Measurements from ENCODE around the gene AKT1.
A peak's percentile ranks its signal among the peaks of the same experiment; 100 is the strongest.

Gene AKT1

DNA sequence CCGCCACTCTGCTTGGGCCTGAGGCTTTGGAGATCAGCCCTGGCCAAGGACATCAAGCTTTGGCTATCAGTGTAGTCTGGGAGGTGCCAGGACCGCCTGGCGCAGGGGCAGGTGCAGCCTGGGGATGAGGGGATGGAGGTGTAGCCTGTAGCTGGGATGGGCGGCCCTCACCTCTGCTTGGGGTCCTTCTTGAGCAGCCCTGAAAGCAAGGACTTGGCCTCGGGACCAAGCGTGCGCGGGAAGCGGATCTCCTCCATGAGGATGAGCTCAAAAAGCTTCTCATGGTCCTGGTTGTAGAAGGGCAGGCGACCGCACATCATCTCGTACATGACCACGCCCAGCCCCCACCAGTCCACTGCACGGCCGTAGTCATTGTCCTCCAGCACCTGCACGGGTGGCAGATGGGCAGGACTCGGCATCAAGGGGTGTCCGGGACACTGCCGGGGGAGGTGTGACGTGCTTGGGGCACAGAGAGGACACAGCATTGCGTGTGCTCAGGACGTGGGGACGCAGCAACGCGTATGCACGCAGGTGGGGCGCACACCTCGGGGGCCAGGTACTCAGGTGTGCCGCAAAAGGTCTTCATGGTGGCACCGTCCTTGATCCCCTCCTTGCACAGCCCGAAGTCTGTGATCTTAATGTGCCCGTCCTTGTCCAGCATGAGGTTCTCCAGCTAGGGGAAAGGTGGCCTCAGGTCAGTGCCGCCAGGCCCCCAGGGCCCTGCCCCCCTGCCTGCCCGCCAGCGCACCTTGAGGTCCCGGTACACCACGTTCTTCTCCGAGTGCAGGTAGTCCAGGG lies 22.6 kb downstream of the AKT1 start:
- DNase-seq (ENCODE audit: low read depth): no peak

DNA sequence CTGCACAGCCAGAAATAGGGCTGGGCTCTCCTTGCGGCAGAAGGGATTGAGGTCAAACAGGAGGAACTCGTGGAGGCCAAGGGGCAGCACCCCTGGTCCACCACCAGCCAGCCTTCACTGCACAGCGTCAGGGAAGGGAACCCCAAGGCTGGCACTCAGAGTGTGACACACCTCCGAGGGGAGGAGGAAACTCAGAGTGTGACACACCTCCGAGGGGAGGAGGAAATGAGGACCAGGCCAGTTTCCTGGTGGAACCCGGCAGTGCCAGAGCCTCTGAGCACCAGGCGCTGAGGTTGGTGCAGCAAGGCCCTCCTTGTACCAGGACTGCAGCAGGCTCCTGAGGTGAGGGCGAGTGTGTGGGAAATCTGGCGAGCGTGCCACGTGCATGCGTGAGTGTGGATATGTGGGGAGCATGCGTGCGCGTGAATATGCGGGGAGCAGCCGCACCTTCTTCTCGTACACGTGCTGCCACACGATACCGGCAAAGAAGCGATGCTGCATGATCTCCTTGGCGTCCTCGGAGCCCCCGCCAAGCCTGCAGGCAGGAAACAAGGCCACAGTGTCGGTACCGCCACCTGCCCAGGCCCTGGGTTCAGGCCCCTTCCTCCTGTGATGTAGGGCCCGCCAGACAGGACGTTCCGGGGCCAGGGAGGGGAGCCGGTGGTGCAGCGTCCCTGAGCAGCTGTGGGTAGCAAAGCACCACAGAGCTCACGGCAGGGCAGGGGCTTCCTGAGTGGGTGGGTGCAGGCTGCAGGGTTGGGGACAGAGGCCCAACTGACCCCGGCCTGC lies 23.4 kb downstream of the AKT1 start:
- DNase-seq (ENCODE audit: low read depth): no peak

DNA sequence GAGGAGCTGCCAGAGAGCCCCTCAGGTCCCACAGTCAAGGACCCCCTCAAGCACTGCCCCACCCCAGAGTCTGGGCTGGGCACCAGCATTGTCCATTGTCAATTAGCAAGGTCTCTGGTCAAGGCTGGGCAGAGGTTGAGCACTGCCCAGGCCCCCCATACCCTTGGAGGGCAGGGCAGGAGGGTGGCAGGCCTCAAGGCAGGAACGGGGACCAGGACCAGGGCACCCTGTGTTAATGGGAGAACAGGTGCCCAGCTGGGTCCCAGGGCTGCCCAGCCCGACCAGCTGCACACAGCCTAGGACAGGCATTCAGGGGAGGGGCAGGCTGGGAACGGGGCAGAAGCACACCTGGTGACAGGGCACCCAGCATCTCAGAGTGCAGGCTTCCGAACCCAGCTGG lies 24.2 kb downstream of the AKT1 start:
- DNase-seq (ENCODE audit: low read depth): no peak

DNA sequence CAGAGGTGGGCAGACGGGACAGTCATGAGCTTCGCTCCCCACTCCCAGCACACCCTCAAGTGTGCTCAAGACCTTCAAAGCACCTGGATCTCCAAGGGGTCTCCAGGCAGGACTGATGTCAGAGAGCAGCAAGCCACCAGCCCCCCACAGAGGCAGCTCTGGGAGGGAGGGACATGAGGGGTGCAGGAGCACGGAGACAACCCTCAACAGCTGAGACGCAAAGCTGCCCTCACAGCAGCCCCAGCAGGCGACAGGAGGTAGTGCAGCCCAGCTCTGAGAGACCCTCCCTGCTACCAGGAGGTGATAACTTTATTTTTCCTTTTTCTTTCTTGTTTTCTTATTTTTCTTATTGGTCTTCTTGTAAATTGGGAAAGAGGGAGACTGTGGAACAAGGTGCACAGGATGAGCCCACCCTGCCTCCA lies 24.7 kb downstream of the AKT1 start:
- no peak for DNase-seq (ENCODE audit: low read depth)

DNA sequence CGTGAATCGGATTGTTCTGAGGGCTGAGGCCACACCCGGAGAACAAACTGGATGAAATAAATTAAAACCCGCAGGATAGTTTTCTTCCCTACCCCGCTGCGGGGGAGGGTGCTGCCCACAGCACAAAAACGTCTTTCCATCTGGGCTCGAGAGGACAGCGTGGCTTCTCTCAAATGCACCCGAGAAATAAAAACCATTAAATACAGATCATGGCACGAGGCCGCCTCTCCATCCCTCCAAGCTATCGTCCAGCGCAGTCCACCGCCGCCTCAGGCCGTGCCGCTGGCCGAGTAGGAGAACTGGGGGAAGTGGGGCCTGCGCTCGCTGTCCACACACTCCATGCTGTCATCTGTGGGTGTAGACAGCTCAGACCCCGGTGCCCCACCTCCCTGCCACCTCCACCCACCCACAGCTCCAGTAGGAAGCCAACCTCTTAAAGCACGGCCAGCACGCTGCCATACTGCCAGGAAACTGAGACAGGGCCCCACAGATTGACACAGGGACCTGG lies 25.4 kb downstream of the AKT1 start:
- DNase-seq (ENCODE audit: low read depth): no peak

DNA sequence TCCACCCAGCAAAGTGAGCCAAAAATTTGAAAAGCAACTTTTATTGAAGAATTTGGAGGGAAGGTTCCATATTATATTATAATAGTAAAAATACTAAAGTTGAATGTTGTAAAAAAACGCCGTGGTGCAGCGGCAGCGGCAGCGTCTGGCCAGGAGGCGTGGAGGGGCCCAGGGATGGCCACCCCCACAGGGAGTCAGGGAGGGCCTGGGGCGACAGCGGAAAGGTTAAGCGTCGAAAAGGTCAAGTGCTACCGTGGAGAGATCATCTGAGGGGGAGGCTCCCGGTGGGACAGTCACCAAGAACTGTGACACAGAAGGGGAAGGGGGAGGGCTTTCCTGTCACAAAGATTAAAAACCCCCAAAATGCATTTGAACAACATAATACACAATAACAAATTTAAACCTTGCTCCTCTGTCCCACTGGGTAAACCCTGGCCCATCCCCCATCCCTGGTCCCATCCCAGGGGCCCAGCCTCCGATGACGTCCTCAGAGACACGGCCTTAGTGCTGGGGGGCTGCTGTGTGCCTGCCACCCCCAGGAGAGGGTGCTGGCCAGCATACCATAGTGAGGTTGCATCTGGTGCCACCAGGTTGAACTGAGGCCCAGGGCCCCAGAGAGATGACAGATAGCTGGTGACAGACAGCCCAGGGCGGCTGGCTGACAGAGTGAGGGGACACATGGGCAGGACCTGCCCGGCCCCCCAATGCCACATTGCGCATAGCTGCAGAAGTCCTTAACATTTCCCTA lies 26.1 kb downstream of the AKT1 start:
- DNase-seq (ENCODE audit: low read depth): no peak

DNA sequence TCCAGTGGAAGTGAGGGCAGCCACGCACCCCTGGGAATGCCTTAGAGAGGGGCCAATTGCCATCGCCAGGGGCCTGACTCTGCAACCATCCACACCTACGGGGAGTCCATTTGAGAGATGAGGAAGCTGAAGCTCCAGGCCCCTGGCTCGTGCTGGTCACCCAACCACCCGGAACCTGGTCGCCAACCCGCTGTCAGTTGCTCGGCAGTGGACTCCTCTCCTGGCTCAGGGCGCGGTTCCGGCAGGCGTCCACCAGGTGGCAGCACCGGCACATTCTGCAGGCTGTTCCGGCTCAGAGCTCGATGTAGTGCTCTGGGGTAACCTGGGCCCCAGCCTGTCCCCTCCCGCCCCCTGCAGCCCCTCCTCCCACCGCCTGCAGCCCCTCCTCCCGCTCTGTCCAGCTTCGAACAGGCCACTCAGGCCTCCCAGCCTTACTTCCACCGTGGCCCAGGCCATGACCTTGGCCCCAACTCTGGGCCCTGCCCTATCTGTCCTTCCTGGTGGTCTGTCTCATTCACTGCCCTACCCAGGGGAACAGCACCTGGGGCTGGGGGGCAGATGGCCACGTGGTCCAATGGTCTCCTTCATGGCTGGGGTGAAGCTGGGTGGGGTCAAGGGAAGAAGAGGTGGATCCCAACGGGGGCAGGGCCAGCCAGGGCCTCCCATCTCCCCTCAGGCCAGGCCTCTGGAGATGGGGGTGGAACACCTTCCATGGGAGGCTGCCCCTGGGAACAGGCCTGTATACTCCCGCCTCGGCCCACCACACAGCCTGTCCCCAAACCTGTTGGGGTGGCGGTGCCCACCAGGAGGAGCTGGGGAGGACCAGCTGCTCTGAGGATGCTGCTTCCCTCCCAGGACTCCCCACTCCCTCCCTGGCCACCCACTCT lies 26.9 kb downstream of the AKT1 start:
- peak; percentile 77 for DNase-seq (ENCODE audit: low read depth)

DNA sequence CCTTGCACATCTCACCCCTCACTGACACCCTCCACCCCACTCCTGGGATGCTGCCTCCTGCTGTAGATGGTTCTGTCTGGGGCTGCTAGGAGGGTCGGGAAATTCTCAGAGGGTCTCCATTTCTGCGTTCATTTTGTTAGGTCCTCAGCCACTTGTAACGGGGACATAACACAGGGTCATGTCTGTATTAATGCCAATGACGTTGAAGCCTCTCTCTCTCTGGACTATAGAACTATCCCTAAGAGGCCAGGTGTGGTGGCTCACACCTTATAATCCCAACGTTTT lies 28.0 kb downstream of the AKT1 start:
- DNase-seq (ENCODE audit: low read depth): no peak

DNA sequence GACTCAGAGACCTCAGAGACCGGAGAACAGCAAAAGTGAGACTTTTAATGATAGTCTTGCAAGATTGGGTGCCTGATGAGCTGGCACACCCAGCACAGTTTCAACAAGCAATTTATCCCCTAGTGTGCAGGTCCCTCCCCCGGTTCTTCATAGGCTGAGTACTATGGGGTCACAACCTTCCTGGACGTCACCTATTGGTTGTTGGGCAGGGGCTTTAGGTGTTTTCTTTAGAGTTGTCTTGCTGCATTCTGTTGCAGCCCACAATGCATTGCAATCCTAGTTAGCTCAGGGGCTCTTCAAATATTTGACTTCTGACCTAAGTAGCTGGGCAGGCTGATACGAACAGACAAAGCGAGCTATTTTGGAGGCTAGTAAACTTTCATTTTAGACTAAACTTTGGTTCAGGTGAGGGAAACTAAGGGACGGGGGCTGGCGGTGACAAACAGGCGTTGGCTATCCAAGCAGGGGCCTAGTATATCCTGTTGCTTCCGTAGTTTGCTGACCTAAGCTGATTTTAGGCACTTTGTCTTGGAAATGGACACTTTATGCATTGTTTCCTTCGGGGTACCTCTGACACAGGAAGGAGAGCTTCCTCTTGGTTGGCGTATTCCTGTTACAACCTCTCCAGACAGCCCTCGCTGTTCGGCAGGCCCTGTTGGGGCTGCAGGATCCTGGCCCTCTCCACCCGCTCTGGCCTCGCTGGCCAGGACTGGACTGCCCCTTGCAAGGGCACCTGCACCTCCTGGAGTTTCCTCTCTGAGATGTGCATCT lies 28.5 kb downstream of the AKT1 start:
- no peak for DNase-seq (ENCODE audit: low read depth)

DNA sequence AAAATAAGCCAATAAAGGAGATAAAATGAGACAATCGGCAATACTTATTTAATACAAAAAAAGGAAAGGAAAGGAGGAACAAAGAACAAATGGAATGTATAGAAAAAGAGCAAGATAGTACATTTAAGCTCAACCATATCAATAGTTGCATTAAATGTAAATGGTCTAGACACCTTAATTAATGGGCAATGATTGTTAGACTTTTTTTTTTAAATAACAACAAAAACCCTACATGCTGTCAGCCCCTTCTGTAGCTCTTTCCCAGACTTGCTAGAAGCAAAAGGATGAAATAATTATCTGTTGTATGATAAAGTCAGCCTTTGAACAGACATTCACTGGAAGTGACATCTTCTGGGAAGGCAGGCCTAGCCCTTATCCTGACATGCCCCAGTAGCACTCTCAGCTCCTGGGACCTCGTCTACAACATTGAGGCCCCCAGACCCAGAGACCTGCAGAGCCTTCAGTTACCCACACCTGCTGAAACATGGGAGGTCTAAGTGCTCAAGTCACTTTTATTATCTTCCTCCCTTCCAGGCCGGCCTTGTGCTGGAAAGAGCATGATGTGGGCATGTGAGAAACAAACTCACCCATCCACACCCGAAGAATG lies 29.2 kb downstream of the AKT1 start:
- DNase-seq (ENCODE audit: low read depth): no peak

DNA sequence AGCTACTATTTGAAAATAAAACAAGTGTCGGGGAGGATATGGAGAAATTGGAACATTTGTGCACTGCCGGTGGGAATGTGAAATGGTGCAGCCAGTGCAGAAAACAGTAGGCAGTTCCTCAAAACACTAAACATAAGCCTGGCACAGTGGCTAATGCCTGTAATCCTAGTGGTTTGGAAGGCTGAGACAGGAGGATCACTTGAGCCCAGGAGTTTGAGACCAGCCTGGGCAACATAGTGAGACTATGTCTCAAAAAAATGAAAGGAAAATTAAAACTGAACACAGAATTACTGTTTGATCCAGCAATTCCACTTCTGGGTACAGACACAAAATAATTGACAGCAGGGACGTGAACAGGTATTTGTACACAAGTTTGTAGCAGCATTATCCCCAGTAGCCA lies 30.0 kb downstream of the AKT1 start:
- no peak for DNase-seq (ENCODE audit: low read depth)

DNA sequence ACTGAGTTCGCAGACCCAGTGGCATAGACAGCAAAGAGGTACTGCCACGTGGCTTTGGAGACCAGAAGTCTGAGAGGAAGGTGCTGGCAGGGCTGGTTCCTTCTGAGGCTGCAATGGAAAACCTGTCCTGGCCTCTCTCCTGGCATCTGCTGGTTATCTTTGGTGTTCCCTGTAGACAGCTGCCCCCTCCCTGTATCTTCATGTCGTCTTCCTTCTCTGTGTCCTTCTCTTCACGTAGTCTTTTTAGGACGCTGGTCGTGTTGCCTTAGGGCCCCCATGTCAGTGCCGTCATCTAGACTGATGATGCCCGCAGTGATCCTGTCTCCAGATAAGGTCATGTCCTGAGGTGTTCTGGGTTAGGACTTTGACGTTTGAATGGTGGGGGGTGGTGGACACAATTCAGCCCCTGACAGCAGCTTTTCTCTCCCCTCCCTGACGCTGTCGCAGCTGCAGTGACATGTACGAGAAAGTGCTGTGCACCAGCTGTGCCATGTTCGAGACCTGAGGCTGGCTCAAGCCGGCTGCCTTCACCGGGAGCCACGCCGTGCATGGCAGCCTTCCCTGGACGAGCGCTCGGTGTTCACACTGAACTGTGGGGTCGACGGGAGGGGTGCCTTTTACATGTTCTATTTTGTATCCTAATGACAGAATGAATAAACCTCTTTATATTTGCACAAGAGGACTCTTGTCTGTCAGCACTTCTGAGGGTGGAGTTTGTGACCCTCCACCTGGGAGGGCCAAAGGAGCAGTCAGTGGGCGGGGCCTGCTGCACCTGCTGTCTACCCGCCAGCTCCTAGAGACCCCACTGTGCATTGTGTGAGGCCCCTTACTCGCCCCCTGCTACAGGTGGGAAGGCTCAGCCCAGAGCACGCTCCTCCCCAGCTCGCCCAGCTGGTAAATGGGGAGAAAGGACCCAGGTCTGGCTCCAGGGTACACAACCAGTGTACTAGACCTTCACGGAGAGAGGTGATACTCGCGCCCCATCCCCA lies 36.3 kb downstream of the AKT1 start:
- DNase-seq (ENCODE audit: low read depth): no peak

DNA sequence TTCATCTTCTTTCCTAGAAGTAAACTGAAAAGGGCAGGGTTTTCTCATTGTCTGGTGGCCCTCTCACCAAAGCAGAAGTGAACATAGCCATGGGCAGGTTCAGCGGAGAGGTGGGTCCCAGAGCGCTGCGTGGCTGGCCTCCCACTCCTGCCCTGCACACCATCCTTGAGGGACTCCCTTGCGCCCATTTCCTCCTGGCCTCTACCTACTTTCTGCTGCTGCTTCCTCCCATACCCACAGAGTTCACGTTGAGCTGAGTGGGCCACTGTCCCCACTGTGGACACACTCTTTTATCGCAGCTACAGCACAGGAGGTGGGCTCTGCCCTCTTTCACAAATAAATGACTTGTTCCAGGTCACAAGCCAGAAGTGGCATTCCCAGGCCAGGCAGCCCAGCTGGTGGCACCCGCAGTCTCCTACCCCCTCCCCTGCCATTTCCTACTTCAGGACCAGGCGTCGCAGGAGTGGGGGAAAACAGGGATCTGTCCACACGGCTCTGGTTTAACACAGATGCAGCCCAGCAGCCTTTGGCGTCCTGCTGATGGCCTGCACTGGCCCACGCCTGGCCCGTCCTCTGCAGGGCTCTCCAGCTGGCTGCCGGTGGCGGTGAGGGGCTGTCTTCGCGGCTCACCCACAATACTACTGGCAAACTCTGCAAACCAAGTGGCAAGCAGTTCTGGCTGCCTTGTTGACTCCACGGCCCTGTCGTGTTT lies 37.7 kb downstream of the AKT1 start:
- no peak for DNase-seq (ENCODE audit: low read depth)

DNA sequence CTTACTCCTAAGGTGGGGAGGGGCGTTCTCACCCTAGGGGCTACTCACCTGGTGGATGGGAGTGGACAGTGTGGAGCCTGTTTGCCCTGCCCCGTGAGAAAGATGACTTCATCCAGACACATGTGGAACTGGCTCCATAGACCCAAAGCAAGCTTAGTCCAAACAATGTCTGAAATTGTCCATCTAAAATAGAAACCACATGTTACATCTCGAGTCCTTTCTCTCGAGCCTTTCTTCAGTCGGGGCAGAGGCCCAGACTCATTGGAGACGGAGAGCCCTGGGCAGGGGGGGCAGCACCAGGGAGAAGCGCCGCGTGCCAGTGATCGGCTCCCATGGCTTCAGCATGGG lies 38.3 kb downstream of the AKT1 start:
- DNase-seq (ENCODE audit: low read depth): no peak

DNA sequence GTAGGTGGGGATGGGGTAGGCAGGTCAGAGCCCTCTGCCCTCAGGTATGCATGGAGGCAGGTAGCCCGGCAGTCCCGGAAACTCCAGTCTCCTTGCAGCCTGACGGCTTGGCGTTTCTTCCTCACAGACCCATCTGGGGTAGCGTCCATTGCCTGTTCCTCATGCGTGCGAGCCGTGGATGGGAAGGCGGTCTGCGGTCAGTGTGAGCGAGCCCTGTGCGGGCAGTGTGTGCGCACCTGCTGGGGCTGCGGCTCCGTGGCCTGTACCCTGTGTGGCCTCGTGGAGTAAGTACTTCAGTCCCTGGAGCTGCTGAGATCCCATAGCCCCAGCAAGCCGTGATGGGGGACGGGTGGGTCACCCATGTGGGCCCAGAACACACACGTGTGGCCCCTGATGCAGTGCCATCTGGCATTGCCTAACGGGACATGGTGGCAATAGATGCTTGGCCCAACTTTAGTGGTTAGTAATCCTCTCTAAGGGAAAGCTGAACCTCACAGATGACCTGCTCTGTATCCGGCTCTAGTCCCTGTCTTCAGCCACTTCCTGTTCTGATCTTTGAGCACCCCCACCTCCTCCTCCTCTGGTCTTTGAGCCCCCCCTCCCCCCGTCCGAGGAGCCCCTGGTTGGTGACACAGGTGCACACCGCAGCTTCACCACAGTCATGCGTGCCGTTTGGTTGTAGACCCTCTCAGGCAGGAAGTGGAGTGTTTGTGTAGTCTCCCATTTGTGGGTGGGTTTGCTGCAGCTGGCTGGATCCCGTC lies 38.9 kb downstream of the AKT1 start:
- DNase-seq (ENCODE audit: low read depth): no peak

DNA sequence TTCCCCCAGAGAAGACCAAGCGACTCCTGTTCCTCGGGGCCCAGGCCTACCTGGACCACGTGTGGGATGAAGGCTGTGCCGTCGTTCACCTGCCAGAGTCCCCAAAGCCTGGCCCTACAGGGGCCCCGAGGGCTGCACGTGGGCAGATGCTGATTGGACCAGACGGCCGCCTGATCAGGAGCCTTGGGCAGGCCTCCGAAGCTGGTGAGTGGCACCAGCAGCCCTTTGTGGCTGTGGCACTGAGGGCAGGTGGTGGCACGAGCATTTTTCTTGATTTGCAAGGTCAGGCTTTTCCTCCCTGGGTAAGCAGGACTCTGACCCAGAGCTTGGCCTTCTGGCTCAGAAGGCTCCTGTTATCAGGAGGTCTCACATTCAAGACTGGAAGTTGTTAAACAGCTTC lies 39.9 kb downstream of the AKT1 start:
- no peak for DNase-seq (ENCODE audit: low read depth)

DNA sequence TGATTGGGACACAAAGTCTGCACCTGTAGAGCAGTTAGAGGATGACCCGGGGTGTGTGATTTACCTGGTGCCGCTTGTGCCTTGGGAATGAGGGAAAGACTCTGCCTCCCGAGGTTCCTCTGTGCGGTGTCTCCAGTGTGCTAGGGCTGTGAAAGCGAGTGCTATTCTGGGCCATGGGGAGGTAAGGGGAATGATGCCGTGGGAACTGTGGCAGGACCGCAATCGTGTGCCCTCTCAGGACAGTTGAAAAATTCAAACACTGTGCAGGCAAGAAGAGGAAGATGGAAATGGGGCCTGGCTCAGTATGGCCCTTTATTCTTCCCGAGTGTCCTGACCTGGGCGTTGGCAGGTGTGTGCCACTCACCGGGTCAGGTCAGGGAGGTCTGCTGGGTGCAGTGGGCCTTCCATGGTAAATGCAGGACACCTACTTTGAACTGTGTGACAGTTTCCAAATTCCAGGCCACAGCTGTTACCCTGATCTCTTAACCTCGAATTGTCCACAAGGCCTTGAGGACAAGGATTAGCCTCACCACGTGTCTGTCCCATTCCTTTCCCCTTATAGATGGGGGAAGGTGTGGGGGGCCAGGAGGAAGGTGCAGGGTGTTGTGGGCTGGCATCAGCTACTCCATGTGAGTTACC lies 41.2 kb downstream of the AKT1 start:
- no peak for DNase-seq (ENCODE audit: low read depth)

All from CMK (cell line).